NOMO-1 treated with dmso at 0.1 percent for 144 hours (cell line): ENCODE data around the gene ZNF148.

Experiments used
- DNase-seq: peaks from one replicate; lab custom pipeline; 2025; ENCODE audit not compliant: unreplicated experiment; lab: John Stamatoyannopoulos, UW

The ZNF148 gene

DNA sequence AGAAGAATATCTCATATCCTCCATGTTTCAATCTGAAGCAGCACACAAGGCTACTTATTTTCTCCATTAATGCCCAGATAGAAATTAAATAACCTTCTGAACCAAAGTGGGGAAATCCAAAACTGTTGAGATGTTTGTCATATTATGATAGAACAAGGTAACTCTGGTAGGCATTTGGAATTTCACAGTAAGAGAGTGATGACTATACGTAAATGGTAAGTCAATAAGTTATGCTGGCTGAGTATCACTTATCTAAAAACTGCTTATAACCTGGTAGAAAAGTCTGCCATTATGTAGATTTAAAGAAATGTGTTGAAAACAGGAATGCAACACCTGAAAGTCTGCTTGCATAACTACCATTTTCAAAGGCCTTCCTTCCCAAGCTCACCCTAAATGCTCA is 145.4 kb downstream of the ZNF148 start:
- DNase-seq, result no peak

DNA sequence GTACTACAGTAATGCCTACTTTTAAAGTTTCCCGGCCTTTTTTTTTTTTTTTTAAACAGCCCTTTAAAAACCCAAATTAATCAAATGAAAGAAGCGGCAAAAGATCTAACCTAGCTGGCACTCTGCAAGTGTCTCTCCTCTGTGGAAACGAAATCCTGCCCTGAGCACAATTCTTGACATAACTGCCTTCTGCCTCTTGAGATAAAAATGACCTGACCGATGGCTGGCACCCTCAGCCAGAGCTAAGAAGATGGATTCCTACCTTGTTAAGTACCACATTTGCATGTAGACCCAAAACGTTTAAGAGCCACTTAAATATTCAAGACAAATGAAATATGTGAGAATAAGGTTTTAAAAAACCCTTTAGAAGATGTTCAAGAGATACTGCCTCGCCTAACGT is 146.0 kb downstream of the ZNF148 start:
- no peak for DNase-seq

DNA sequence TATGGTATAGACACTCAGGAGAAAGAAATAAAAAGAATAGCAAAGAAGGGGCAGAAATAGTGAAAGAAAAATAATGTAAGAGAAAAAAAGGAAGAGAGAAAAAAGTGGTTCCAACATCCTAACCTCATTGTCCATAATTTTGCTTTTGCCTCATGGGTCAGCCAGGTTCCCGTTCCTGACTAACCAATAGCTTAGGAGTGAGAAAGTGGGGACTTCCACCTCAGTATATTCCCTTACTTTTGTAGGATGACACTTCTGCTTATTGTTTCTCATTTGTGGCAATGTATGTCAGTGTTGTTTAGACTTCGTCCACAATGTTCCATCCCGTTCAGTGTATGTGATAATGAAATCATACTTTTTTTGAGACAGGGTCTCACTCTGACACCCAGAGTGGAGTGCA is 153.3 kb downstream of the ZNF148 start:
- no peak for DNase-seq

DNA sequence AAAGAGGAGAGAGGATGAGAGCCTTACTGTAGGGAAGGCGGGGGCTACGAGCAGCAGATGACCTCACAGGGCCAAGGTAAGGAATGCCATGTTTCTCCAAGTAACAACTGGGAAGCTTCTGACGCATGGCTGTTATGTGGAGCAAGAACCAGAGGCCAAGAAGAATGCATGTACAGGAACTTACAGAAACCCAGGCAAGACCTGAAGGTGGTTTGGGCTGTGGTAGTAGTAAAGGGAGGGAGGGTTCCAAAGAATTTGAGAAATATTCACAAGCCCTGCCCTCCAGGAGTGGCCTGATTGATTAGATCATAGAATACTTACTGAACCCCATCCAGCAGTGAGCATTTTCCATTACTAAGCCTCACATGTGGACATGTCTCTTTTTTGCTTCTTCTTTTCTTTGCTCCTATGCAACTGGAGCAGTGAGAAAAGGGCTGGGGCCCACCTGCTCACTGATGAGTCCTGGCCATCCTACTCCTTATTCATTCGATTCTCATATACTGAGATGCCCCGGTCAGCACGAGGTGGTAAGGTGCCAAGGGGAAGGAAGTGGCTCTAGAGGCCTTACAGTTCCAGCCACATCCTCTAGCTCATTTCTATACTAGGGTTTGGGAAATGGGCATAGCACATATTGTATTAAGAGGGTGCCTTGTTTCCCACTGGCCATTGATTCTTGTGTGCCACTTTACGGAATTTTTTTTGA is 154.2 kb downstream of the ZNF148 start:
- no peak for DNase-seq

DNA sequence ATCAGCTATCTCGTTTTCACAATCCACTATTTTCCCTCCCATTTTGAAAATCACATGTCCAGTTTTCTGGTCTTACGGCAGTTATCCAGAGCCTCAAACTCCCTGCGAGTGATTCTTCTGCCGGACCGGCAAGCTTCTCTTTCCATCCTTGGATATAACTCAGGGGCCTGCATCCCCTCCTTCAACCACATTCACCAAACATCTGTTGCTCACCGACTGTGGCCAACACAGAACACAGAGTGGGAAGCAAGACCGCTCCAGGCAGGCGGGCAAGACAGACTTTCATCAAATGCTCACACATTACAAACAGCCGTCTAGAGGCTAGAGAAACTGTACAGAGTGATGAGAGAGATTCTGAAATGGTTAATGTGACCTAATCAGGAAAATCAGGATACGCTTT is 154.9 kb downstream of the ZNF148 start:
- no peak for DNase-seq

DNA sequence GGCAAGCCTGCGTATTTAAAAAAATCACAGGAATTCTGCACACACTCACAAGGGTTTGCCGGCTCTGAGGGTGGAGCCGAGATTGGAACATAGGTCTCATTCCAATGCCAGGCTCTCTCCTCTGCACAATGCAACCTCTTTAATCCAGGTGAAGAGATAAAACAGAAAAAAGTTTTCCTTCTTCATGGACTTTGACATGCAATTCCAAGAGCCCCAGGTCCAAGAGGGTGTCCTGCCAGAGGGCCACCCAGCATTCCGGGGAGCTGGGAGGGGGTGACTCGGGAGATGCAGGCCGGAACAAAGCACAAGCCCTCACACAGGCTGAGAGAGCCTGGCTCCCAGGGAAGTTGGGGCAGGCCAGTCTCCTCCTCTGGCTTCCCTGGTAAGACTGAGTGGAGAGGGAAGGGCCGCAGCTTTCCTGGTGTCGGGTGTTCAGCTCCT is 155.8 kb downstream of the ZNF148 start:
- DNase-seq, result no peak

DNA sequence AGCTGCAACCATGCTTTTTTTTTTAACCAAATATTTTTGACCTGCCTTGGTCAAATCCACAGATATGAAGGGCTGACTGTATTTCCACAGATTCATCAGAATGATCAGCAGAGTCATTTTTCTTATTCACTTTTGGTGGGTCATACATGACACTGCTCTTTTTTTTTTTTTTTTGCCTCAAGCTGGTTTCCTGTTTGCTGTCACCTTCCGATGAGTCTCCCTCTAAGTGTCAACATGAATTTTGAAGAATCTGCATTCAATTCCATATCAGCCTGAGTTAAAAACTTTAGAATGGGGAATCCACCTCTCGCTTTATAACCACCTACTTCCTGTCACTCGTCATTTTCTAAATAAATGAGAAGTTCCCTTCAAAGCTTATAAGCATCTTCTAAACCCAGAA is 160.4 kb downstream of the ZNF148 start:
- no peak for DNase-seq

DNA sequence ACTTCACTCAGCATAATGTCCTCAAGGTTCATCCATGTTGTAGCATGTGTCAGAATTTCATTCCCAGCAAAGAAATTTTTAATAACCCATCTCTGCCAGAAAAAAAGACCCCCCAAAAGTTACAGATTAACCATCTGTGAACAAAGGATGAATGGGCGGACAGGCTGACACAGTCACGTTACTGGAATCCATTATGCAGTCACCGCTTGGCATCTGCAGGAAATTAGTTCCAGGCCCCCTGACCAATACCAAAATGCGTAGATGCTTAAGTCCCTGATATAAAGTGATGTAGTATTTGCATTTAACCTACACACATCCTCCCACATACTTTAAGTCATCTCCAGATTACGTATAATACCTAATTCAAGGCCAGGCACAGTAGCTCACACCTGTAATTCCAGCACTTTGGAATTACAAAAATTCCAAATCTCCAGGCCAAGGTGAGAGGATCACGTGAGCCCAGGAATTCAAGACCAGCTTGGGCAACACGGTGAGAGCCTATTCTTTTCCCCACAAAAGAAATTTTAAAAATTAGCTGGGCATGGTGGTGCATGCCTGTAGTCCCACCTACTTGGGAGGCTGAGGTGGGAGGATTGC is 161.1 kb downstream of the ZNF148 start:
- DNase-seq, result no peak

DNA sequence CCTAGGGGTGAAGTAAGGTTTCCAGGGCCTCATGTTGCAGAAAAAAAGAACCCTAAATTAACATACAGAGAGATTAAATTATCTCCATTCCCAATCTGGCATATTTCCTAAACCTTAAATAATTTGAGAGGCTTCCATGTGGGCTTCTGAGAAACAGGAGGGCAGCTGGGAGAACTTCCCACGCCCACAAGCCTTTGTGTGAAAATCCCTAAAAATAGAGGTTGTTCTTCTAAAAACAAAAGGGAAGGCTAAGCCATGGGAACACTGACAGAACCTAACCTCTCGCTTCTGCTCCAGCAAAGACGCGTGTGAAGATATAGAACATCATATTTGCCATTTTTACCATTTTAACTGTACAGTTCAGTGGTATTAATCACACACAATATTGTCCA is 161.8 kb downstream of the ZNF148 start:
- no peak for DNase-seq

DNA sequence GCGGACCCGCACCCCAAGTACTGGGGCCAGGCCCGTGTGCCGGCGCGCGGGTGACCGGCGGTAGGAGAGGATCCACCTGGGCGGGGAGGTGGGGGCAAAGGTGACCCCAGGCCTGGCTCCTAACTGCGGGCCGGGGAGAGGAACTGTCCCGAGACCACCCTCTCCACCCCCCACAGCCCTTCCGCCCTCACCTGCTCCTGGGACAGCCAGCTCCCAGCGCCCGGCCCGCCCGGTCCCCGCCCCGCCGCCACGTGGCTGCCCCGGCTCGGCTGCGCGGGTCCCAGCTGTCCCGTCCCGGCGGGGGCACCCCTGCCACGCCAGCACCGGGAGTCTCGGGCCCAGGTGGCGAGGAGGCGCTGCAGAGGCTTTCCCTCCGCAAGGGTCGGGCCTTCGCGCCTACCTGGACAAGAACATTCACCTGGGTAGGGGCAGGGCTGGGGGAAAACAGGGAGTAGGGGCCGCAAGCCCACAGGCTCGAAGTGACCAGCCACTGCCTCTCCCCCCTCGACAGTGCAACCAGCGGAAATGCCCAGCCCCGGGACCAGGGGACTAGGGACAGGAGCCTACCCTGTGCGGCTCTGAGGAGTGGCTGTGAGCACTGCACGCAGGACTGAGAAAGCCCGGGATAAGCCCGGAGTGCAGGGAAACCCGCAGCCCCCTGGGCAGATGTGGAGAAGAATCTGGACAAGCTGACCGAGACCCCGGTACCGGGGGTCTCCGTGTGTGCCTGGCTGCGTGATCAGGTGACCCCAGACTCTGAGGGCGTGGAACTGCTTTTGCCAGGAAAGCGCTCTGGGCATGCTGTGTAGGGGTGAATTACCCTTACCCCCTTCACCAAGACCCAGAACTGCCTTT is 162.4 kb downstream of the ZNF148 start, which contains the start of gene SLC12A8:
TSS of gene SLC12A8 (minus strand) at position 240 of the 855 bp plus-strand sequence. CDS start 1,399 bp downstream, outside the sequence.
- no peak for DNase-seq

DNA sequence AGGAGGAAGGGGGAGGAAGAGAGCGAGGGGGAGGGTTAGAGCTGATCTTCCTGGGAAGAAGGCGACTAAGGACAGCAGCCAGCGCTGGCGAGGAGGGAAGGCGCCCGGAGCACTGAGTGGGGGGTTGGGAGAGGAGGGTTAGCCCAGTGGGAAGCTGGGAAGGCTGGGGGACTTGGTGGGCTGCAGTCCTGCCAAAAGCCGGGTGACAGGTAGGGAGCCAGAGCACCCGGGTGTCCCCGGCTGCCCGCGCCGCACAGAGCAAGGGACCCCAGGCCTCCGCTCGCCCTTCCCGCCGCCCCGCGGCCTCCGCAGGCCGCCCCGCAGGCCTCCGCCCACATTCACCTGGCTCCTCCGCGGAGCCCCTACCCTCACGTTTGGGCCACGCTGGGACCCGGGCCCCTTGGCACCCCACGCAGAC is 163.0 kb downstream of the ZNF148 start:
- no peak for DNase-seq

DNA sequence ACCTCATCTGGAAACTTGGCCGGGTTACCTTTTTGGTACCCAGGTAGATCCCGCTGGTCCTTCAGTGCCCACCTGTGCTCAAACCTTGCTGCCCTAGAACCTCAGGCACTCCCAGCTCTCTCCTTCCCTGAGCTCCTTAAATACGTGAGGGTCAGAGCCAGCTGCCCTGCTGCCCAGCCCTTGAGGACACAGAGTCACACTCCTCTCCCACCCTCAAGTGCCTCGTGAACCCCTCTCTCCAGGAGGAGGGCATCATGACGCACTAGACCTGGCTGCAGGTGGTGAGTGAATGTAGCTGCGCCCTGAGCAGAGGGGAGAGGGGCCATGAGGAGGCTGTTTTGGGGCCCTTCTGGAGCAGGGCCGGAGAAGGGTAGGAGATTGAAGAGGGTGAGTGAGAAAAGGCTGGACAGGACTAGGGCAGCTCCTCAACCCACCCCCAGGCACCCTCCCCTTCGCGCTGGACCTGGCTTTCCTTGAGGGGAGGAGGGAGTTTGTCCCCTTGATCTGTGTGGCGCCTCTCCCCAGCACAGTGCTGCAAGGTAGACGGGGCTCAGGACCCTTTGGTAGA is 163.5 kb downstream of the ZNF148 start:
- DNase-seq, result no peak

DNA sequence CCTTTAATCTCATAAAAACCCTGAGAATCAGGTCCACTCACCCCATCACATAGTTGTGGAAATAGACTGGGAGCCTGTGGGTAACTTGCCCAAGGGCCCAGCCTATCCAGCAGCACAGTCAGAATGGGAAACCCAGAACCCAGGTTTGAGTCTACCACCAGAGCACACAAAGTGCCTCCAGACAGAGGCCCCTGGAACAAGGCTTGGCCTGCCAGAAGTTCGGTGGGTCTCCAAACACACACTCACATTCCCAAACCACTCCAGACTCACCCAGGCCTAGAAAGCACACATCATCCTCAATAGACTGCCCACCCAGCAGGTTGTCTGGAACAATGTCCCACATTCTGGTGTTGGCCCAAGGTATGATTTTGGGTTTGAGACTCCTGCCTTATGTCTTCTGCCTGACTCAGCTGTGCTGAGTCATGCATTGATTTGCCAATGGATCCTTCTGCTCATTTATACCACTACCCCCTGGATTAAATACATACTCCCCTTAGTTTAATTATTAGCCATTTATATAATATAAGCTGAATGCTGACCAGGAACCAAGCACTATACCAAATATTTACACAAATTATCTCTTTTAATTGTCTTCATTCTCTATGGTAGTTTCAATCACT is 167.1 kb downstream of the ZNF148 start:
- DNase-seq, result no peak

DNA sequence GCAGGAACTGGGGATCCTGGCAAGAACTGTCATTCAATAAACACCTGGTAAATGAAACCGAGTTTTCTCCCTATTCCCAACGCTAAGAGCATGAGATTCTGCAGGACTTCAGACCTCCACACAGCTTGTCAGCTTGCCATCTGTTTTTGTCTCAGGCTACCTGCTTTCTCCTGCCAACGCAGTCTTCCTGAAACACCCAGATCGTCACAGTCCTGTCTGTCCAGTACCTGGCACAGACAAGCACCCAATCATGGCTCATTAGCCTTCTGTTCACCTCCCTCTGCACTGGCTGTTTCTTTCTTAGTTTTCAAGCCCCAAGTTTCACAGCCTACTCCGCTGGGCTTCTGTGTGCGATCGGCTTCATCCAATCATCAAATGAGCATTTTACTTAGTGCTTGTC is 167.6 kb downstream of the ZNF148 start:
- DNase-seq, result no peak

DNA sequence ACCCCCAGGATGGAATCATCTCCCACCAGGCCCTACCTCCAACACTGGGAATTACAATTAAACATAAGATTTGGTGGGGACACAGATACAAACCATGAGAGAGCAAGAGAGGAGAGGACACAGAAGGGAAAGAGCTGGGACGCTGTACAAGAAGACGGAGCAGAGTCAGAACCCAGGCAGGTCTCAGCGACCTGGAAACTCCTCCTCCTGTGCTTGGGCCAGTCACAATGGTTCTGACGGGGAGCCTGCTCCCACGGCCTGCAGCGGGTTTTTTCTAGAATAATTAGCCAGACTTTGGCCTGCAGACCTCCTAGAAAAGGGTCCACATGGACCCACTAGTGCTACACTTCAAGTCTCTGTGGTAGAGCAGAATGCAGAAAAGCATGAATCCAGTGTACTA is 168.2 kb downstream of the ZNF148 start:
- DNase-seq, result no peak

DNA sequence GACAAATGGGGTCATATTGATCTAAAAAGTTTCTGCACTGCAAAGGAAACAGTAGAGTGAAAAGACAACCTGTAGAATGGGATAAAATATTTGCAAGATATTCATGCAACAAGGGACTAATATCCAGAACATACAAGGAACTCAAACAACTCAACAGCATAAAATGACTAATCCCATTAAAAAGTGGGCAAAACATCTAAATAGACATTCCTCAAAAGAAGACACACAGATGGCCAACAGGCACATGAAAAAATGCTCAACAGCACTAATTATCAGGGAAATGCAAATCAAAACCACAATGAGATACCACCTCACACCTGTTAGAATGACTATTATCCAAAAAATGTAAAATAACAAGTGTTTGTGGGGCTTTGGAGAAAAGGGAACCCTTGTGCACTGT is 171.4 kb downstream of the ZNF148 start:
- DNase-seq, result no peak

DNA sequence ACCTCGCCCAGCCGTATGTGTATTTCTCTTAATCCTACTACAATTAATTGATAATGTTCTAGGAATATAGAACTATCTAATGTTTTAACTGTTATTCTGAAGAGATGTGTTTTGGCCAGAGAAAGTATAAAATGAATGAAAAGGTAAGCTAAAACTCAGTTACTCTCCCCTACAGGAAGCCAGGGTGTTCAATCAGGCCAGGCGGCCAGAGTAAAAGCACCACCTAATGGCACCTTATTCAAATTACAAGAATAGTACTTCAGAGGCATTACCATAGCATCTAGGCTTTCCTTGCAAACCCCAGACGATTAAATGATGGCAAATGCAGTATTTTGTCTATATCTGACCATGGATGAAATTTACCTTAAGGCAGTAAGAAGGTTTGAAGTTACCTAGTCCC is 172.9 kb downstream of the ZNF148 start:
- peak; percentile 23 for DNase-seq

DNA sequence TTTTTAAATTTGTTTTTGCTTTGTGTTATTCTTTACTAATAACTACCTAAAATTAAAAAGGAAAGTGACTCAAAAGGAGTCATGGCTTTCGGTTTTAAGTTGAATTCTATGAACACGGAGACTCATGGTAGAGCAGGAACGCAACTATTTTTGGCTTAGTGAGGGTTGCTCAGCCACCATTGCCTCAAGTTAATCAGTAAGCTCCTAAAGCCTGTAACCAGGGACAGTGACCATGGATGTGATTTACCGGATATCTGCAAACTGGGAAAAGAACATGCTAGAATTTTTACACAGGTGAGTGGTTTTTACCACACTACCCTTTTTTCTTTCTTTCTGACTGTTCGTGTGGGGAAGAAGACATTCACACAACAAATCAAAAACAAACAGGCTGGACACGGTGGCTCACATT is 174.4 kb downstream of the ZNF148 start:
- no peak for DNase-seq

DNA sequence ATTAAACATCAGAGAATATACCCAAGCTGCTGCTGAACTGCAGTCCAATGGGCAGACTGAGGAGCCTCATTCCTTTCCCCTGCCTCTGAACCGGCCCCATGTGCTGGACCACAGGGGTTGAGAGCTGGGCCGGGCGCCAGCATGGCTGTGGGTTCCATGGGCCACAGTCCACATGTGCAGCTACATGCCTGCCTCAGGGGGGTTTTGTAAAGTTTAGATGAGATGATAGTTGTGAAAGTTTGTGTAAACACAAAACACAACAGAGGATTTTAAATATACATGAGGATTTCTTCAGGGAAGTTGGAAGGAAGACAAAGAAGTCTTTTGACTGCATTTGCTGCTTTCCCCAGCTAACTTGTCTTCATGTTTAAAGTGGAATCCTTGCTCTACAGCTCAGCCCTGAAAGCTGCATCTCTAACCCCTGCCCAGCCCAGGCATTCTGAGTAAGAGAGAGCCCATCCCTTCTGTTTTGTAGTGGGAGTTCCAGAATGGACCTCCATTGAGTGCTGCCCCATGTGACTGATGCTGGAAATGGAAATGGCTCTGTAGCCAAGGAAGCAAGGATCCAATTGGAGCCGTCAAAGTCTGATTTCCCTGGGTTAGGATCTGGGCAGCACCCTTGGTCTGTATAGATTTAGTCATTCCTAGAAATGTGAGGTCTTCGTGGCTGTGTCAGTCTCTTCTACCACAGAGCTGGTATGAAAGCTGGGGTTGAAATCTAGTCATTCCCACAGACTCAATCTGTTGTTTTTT is 180.1 kb downstream of the ZNF148 start:
- DNase-seq, result no peak

DNA sequence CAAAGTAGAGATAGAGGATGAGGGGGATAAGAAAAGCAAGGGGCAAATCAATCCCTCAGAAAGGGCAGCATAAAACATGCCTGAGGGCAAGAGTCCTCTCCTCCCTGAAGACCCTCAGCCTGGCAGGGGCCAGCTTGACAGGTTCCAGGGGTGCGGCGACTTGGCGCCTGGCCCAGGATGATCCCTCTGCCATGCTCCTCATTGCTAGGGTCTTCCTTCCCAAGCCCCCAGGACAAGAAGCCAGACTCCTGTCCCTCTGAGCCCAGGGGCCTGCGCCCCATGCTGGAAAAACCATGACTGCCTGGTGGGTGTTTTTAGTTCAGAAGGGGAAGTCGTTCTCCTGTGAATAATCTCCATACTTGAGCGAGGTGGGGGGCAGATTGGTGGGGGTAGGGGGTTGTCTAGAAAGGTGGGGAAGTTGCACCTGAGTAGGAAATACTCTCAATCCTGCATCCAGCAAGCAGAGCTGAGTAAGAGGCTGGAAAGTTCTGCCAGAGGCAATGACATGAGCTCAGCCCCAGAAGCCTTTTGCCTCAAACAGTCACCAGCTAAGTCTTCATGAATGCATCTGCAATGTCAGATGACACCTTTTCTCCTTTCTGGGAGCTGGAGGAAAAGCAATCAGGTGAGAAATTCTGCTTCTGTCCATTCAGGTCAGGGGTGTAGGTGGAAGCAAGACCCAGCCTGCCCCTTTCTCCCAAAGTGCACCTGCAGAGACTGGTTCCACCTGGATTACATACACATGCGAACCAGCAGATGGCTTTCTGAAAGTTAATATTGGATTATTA is 180.9 kb downstream of the ZNF148 start:
- no peak for DNase-seq
